BJ (cell line): Measurements from ENCODE around the gene ABCF3. TPM values are rescaled to one million over a fixed set of nuclear protein-coding genes. Genes with fewer than 3 reads are reported as not detected.
A peak's percentile ranks its signal among the peaks of the same experiment; 100 is the strongest.

ENCODE experiments used
- CTCF ChIA-PET: fragments of 350-600 bp; formaldehyde crosslinking; extraction: SDS; loops from one replicate; lab custom pipeline; 2021; ENCODE audit warnings: antibody characterized with exemption, inconsistent platforms; lab: Yijun Ruan, JAX
- POLR2A ChIA-PET: fragments of 300-600 bp; sonication (Branson Sonifier 250); formaldehyde crosslinking; extraction: SDS; loops from one replicate; lab custom pipeline; 2021; ENCODE audit warnings: antibody characterized with exemption; lab: Charles Lee
- DNase-seq: peaks from one replicate; pipeline ENCODE4 v3.0.0-alpha.2; 2011; ENCODE audit warnings: low read depth
- H3K27me3 ChIP-seq: 2 replicates; pipeline ENCODE4 v1.6.0; 2011; ENCODE audit warnings: low read length; ENCODE audit not compliant: control insufficient read depth, insufficient read depth
- H3K36me3 ChIP-seq: 2 replicates; pipeline ENCODE4 v1.5.1; 2011; ENCODE audit warnings: low read length; ENCODE audit not compliant: control insufficient read depth, insufficient read depth
- H3K4me3 ChIP-seq: 2 replicates; pipeline ENCODE4 v1.5.1; 2011; ENCODE audit warnings: low read depth, mild to moderate bottlenecking, control low read depth, low read length
- polyA plus RNA-seq: library from polyadenylated mRNA; depleted of rRNA; stranded (reverse); fragments of >200 nt; gene quantifications from 2 replicates; pipeline ENCODE4 v1.2.3, GENCODE V29; 2011
- TF ChIP-seq, protein P1 (sequence below): IDR thresholded peaks from 2 replicates; pipeline ENCODE4 v1.5.1; 2011; ENCODE audit warnings: low read depth, mild to moderate bottlenecking, control low read depth, inconsistent platforms, low read length, moderate library complexity; ENCODE audit not compliant: insufficient read depth

ABCF3 gene
- polyA plus RNA-seq, 1 experiment = 82.8 TPM

DNA sequence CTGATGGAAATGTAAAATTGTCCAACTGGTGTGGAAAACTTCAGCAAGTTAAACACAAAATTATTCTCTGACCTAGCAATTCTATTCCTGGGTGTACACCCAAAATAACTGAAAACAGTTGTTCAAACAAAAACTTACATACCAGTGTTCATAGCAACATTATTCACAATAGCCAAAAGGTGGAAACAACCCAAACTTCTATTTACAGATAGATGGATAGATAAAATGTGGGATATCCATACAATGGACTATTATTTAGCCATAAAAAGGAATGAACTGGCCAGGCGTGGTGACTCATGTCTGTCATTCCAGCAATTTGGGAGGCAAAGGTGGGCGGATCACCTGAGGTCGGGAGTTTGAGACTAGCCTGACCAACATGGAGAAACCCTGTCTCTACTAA lies 36.5 kb downstream of the ABCF3 start:
- POLR2A ChIA-PET = no interaction called here

DNA sequence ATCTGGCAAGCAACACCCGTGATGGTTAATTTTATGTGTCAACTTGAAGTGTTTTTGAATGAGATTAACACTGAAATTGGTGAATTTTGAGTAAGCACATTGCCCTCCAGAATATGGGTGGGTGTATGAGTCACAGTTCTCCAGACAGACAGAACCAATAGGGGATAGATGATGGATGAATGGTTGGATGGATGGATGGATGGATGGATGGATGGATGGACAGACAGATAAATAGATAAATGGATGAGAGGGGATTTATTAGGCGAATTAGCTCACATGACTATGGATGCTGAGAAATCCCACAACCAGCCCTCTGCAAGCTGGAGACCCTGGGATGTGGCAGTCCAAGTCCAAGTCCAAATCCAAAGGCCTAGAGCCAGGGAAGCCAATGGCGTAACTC lies 37.9 kb downstream of the ABCF3 start:
- Histone ChIP-seq H3K27me3 (peaks cover 16% of the 10 kb centered on the region), H3K36me3 (no peaks in the 10 kb centered on the region), H3K4me3 (no peak overlapping the region)
- no peak for DNase-seq
- ChIA-PET POLR2A (no interaction called here), CTCF (interaction anchor here (5.4 kb wide), 1 partner anchor 15 kb away, joined by 54 read pairs; no protein-coding TSS in a partner anchor)
- TF ChIP-seq, protein P1, sequence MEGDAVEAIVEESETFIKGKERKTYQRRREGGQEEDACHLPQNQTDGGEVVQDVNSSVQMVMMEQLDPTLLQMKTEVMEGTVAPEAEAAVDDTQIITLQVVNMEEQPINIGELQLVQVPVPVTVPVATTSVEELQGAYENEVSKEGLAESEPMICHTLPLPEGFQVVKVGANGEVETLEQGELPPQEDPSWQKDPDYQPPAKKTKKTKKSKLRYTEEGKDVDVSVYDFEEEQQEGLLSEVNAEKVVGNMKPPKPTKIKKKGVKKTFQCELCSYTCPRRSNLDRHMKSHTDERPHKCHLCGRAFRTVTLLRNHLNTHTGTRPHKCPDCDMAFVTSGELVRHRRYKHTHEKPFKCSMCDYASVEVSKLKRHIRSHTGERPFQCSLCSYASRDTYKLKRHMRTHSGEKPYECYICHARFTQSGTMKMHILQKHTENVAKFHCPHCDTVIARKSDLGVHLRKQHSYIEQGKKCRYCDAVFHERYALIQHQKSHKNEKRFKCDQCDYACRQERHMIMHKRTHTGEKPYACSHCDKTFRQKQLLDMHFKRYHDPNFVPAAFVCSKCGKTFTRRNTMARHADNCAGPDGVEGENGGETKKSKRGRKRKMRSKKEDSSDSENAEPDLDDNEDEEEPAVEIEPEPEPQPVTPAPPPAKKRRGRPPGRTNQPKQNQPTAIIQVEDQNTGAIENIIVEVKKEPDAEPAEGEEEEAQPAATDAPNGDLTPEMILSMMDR = no peak

More for the DNA sequence above, 36.5 kb downstream of the ABCF3 start:
- TF ChIP-seq, protein P1 = no peak
- no peak for DNase-seq
- no peak overlapping the region for H3K4me3 ChIP-seq
- CTCF ChIA-PET = interaction anchor here (1.0 kb wide), 1 partner anchor 8 kb away, joined by 3 read pairs; no protein-coding TSS in a partner anchor
- no peaks in the 10 kb centered on the region for H3K36me3 ChIP-seq
- H3K27me3 ChIP-seq = peaks cover 4% of the 10 kb centered on the region

DNA sequence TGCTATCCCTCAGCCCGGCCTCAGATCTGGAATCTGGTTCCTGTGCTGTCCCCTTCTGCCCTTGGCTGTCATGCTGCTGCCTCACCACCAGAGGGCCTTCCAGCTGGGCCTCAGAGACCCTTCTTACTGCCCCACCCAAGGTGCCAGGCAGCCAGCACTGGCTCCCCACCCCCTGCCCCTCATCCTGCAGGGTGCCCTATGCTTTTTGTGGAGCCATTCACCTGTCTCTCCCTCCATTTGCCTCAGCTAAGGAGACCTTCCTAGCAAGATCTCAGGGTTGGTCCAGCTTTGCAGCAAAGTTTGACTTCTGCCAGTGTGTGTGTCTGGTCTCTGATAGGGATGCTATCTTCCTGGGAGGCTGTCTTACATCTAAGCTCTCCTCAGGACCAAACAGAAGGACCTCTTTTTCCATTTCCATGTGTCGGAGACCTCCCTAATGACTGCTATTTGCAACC lies 41.5 kb downstream of the ABCF3 start:
- no peaks in the 10 kb centered on the region for H3K36me3 ChIP-seq
- ChIA-PET CTCF (interaction anchor here (0.6 to 5.4 kb wide), 42 partner anchors 9 to 350 kb away, joined by 3 to 54 read pairs (median 5); partner anchors contain the start of genes ABCC5, ABCF3, AP2M1 and CAMK2N2), POLR2A (no interaction called here)

DNA sequence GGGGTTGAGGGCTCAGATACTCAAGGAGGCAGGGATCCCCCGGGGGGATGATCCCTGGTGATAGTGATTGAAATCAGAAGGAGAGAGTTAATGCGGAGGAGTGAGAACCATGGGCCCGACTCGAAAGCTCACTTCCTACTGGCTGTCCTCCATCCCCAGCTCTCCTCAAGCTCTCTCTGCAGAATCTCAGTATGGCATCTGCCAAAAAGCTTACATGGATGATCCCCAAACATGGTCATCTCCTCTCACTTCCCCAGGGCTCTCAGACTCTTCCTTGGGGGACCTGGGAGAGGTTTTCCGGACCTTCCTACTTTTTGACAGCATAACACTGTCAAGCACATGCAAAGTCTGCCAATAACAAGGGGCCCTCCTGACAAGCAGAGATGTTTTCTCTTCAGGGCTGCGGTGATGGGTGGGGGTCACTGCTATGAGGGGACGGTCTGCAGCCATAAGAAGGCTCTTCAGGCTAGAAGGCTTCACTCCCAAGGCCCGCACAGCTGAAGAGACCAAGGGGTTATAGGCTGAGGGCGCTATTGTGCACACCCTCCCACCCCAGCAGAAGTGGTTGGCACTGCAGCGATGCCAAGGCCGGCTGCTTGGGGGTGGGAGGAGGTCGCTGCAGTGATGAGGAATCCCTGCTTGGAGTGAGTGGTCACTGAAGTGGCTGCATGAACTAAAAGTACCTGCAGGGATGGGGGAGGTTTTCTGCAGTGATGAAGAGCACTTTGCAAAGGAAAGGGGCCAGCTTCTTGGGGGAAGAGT lies 42.6 kb downstream of the ABCF3 start:
- no peaks in the 10 kb centered on the region for H3K36me3 ChIP-seq
- no peak overlapping the region for H3K4me3 ChIP-seq
- DNase-seq = no peak
- H3K27me3 ChIP-seq = peaks cover 44% of the 10 kb centered on the region
- TF ChIP-seq, protein P1 = no peak
- POLR2A ChIA-PET = no interaction called here
- CTCF ChIA-PET = interaction anchor here (0.9 to 5.4 kb wide), 28 partner anchors 10 to 332 kb away, joined by 3 to 54 read pairs (median 6); partner anchors contain the start of genes ABCC5, ABCF3, CAMK2N2 and EEF1AKMT4

More for the DNA sequence above, 41.5 kb downstream of the ABCF3 start:
- no peak for DNase-seq
- H3K27me3 ChIP-seq = peaks cover 40% of the 10 kb centered on the region
- TF ChIP-seq, protein P1 = peak; percentile 92
- H3K4me3 ChIP-seq = no peak overlapping the region

DNA sequence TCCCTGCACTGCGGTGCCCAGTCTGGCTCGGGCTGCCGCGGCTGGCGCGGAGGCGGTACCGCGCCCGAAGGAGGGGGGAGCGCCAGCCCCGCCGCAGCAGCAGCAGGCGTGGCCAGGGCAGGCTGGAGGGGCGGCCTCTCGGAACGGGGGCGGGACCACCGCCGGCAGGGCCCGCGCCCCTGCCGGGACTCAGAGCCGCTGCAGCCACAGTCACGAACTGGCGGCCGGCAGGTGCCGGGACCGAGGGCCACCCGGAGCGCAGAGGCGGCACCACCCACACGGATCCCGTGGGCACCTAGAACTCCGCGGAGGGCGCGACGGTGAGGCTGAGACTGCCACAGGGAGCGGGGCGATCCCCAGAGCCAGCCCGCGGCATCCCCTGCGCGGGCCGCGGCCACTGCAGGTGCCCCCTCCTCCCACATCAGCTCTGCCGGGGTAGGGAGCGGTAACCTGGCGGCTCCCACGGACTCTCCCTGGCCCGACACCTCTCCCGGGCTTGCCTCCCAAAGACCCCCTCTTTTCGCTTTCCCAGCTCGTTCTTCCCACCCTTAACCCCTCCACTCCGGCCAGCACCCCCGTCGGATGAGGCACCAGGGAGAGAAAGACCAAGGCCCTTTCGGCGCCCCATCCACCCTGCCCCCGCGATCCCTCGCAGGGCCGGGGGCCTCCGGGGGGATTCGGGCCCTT lies 43.5 kb downstream of the ABCF3 start, which contains the start of gene VWA5B2:
VWA5B2 (plus strand) TSS at position 192 of the 687 bp plus-strand sequence. CDS start 944 bp downstream, outside the sequence.
- no peak for DNase-seq
- POLR2A ChIA-PET = no interaction called here
- CTCF ChIA-PET = interaction anchor here (0.6 to 5.4 kb wide), 5 partner anchors 8 to 178 kb away, joined by 3 to 54 read pairs (median 3); no protein-coding TSS in a partner anchor
- peak within 1 kb of the TSS; percentile 25 for H3K4me3 ChIP-seq
- TF ChIP-seq, protein P1 = no peak
- no peaks in the 10 kb centered on the region for H3K36me3 ChIP-seq
- H3K27me3 ChIP-seq = peaks cover 42% of the 10 kb centered on the region
